Body of pancreas (tissue), 4 donors: ENCODE measurements around the gene IYD. TPM values are rescaled to one million over a fixed set of nuclear protein-coding genes. Genes with fewer than 3 reads are reported as not detected.

Source experiments
- ATAC-seq: fragments of 150-250 bp; one replicate; pipeline ENCODE4 v1.9.1; 2016
- DNase-seq, 4 donors: peaks; one replicate each; pipeline ENCODE4 v3.0.0-alpha.2; 2019
- H3K27ac ChIP-seq, 4 donors: fragments of 200-600 bp; sonication (generic); 1 replicate in 3 of 4; 2 replicates in 1 of 4; pipeline versions ENCODE4 v1.5.1 to v1.6.1; 2016 to 2019; ENCODE audit warnings: mild to moderate bottlenecking in 1 of 4, mixed read lengths in 1 of 4, moderate library complexity in 1 of 4
- H3K27me3 ChIP-seq, 2 donors: fragments of 200-600 bp; sonication (generic); one replicate each; pipeline ENCODE4 v1.6.0; 2016; ENCODE audit warnings: mild to moderate bottlenecking in 1 of 2
- H3K36me3 ChIP-seq, 2 donors: fragments of 200-600 bp; sonication (generic); replicated peaks in 1 of 2; 2 replicates each; pipeline ENCODE4 v1.5.1; 2016; ENCODE audit warnings: low read depth in 2 of 2; ENCODE audit not compliant: insufficient read depth in 1 of 2
- H3K4me1 ChIP-seq: fragments of 200-600 bp; sonication (generic); one replicate; pipeline ENCODE4 v1.6.0; 2016
- H3K4me3 ChIP-seq, 2 donors: fragments of 200-600 bp; sonication (generic); 1 replicate in 1 of 2; 2 replicates in 1 of 2; pipeline ENCODE4 v1.5.1; 2016 to 2019
- H3K9me3 ChIP-seq, 3 donors: fragments of 200-600 bp; sonication (generic); 1 replicate in 2 of 3; 2 replicates in 1 of 3; pipeline ENCODE4 v1.5.1; 2016
- CTCF ChIP-seq, 7 experiments: fragments of 450-650 bp in 4 of 7; fragments of 200-600 bp in 3 of 7; sonication (generic) in 3 of 7; IDR thresholded peaks; one replicate each; pipeline ENCODE4 v1.5.1; 2016 to 2019; ENCODE audit warnings: antibody characterized with exemption in 7 of 7
- POLR2A ChIP-seq, 3 donors: fragments of 450-650 bp; IDR thresholded peaks; one replicate each; pipeline ENCODE4 v1.6.1; 2016; ENCODE audit warnings: antibody characterized with exemption in 3 of 3, mild to moderate bottlenecking in 2 of 3
- WGBS, 2 donors: methylation state at CpG; one replicate each; pipeline ENCODE4 v1.1.5; 2017; 5-methylcytosine and 5-hydroxymethylcytosine counted together
- intact Hi-C: fragments of 100-400 bp; cut with DNase I; formaldehyde crosslinking; loops from one replicate; pipeline ENCODE4 v1.15.1; 2023
- total RNA-seq, 2 donors: library from RNA; depleted of rRNA; stranded (reverse); fragments of >200 nt; gene quantifications; one replicate each; pipeline ENCODE4 v1.1.0, GENCODE V29; 2016

IYD gene
- total RNA-seq, 2 donors from 2014 or later, result under 0.01 to 1.3 TPM

GRCh38 chr6:150408842-150409241 is 40.0 kb downstream of the IYD start:
- Histone ChIP-seq H3K4me1 (peaks cover 18% of the 10 kb centered on the region), H3K27me3 (no peaks in the 10 kb centered on the region), H3K9me3 (no peaks in the 10 kb centered on the region), H3K36me3 (no peaks in the 10 kb centered on the region), H3K27ac (peak overlapping the region in 2 of 4 donors; percentile 17 to 23), H3K4me3 (no peak overlapping the region)
- DNase-seq (peak; percentile 54 to 82 (median 68)), ATAC-seq (peak; percentile 71)
- TF ChIP-seq POLR2A (IDR thresholded peaks at IDR 0.05) (no peak), CTCF (IDR thresholded peaks at IDR 0.05) (no peak)
- intact Hi-C loops, result no loop called here
- 26 to 43% methylated on average over 6 of the region's 6 CpGs for WGBS, 2 donors

GRCh38 chr6:150409576-150410066 is 40.8 kb downstream of the IYD start:
- DNase-seq (peak; percentile 68 to 82 (median 75)), ATAC-seq (peak; percentile 51)
- Histone ChIP-seq H3K4me1 (peaks cover 18% of the 10 kb centered on the region), H3K27ac (peak overlapping the region in 2 of 4 donors; percentile 17 to 43), H3K27me3 (no peaks in the 10 kb centered on the region), H3K9me3 (no peaks in the 10 kb centered on the region), H3K4me3 (no peak overlapping the region), H3K36me3 (no peaks in the 10 kb centered on the region)
- TF ChIP-seq POLR2A (IDR thresholded peaks at IDR 0.05), result no peak
- TF ChIP-seq CTCF (IDR thresholded peaks at IDR 0.05), result no peak
- 0% methylated on average over 1 of the region's 1 CpG for WGBS, 2 donors
- intact Hi-C loops, result no loop called here

- intact Hi-C loops, result no loop called here
These were observed 41.6 kb downstream of the IYD start for GRCh38 chr6:150410399-150410798.

GRCh38 chr6:150410906-150411305 is 42.1 kb downstream of the IYD start:
- intact Hi-C loops, result no loop called here

More at GRCh38 chr6:150410399-150410798, 41.6 kb downstream of the IYD start:
- Histone ChIP-seq H3K4me1 (peaks cover 18% of the 10 kb centered on the region), H3K27me3 (no peaks in the 10 kb centered on the region), H3K36me3 (no peaks in the 10 kb centered on the region), H3K9me3 (no peaks in the 10 kb centered on the region), H3K4me3 (no peak overlapping the region), H3K27ac (no peak overlapping the region)
- DNase-seq (no peak), ATAC-seq (no peak)
- TF ChIP-seq POLR2A (IDR thresholded peaks at IDR 0.05) (no peak), CTCF (IDR thresholded peaks at IDR 0.05) (no peak)
- 62 to 63% methylated on average over 4 of the region's 4 CpGs for WGBS, 2 donors

More at GRCh38 chr6:150410906-150411305, 42.1 kb downstream of the IYD start:
- H3K36me3 ChIP-seq, result no peaks in the 10 kb centered on the region
- ATAC-seq (no peak), DNase-seq (no peak)
- TF ChIP-seq POLR2A (IDR thresholded peaks at IDR 0.05) (no peak), CTCF (IDR thresholded peaks at IDR 0.05) (no peak)
- 27 to 36% methylated on average over 2 of the region's 2 CpGs for WGBS, 2 donors
- no peak overlapping the region for H3K27ac ChIP-seq
- no peaks in the 10 kb centered on the region for H3K9me3 ChIP-seq
- peaks cover 18% of the 10 kb centered on the region for H3K4me1 ChIP-seq
- H3K27me3 ChIP-seq, result no peaks in the 10 kb centered on the region
- H3K4me3 ChIP-seq, result no peak overlapping the region
